NCI-H1092 (cell line): Measurements from ENCODE around the gene IFI27L2.
"Not testable (repeated sequence)": the region's sequence is repeated elsewhere in the genome, so short reads cannot be mapped to it uniquely, and the experiment has no call there.

Experiments
- DNase-seq: peaks from one replicate; lab custom pipeline; 2025; lab: John Stamatoyannopoulos, UW

IFI27L2 gene, protein sequence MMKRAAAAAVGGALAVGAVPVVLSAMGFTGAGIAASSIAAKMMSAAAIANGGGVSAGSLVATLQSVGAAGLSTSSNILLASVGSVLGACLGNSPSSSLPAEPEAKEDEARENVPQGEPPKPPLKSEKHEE

DNA sequence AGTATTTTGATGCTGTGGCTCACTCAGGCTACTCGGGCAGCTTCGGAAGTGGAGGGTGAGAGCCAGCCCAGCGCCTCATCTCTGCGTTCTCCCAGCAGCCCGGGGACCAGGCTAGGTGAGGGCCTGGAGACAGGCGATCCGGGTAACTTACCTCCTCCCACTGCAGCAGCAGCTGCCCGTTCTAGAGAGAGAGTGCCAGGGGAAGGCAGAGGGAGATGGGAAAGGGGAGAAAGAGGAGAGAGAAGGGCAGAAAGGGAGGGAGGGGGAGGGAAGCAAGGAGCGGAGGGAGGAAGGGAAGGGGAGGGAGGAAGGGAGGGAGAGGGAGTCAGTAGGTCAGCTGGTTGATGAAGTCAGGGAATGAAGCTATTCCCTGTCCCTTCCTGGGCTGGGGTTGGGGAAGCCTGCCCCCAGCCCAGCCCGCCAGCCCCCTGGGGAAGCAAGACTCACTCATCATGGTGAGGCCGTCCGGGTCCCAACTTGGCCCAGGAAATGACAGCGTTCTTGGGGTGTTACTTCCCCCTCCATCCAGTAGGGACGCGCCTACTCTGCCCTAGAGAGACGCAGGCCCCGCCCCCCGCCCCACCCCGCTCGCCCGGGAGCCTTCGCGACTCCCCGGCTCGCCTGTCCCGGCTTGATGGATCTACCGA, at the start of gene IFI27L2:
Gene IFI27L2 (minus strand): TSS at position 494 of the 647 bp plus-strand sequence. CDS start 40 bp downstream, at position 454.
- peak; percentile 47 for DNase-seq

DNA sequence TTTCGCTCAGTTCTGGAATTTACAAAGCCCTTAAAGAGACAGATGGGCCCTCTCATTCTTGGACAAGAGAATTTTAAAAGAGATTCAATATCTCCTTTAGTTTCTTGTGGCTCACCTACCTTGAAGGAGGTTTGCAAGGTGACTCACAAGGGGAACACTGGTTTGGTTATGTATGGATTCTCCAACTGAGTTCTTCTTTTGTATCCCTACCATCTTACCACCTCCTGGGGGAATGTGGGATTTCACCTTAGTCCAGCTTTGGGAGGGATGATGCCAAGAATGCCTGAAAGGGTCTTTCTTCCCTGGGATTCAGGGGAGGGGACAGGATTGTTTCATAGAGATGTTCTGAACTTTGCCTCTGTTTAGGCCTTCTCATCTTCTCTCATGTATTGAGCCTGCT, 48.4 kb upstream of the IFI27L2 start:
- DNase-seq = no peak

- no peak for DNase-seq
Observed at GRCh38 chr14:94176808-94177207, 47.4 kb upstream of the IFI27L2 start.

DNA sequence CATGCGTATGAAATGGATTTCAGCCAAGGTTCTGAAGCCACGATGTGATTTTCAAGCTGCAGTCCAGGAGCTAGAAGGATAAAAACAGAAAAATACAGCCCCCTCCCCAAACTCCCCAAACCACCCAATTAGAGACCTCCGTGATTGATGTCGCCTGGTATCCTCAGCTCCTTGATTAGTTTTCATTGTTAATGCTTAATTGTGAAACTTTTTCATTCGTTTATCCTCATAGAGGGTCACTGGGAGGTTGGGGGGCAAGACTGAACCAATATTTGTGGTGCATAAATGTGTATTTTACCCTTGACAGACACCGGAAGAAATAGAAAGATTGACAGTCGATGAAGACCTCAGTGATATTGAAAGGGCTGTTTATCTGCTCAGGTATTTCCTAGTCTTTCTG, 46.3 kb upstream of the IFI27L2 start:
- no peak for DNase-seq

DNA sequence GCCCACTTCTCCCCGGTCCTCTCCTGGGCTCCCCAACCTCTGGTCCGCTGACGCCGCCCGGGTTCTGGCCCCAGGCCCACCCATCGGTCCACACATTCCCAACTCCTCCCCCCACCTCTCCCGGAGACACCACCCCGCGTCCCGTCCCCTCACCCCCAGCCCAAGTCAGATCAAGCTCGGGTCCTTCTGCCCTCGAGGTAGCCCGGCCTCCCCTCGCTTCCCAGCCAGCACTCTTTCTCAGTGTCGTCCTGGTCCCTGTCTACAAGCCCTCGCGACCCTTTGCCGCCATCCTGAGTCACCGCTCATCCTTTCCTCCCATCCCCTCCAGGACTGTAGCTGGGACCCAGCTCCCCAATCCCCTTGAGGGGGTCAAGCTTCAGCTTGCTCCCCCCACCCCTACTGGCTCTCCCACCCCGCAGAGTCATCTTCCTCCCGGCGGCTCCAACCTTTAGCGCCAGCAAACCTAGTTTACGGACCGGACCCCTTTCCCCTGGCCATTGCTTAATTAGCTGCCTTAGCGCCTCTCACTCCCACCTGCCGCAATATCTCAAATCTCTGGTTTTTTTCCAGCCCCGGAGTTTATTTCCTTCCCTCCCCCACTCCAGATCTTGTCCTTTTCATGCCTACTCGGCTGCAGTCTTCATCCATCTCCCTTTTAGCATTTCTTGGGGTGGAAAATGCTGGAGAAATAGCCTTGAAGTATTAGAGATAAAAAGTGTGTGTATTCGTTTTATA, 45.8 kb upstream of the IFI27L2 start:
- DNase-seq = no peak

- no peak for DNase-seq
Observed at GRCh38 chr14:94174604-94175010, 45.2 kb upstream of the IFI27L2 start.

DNA sequence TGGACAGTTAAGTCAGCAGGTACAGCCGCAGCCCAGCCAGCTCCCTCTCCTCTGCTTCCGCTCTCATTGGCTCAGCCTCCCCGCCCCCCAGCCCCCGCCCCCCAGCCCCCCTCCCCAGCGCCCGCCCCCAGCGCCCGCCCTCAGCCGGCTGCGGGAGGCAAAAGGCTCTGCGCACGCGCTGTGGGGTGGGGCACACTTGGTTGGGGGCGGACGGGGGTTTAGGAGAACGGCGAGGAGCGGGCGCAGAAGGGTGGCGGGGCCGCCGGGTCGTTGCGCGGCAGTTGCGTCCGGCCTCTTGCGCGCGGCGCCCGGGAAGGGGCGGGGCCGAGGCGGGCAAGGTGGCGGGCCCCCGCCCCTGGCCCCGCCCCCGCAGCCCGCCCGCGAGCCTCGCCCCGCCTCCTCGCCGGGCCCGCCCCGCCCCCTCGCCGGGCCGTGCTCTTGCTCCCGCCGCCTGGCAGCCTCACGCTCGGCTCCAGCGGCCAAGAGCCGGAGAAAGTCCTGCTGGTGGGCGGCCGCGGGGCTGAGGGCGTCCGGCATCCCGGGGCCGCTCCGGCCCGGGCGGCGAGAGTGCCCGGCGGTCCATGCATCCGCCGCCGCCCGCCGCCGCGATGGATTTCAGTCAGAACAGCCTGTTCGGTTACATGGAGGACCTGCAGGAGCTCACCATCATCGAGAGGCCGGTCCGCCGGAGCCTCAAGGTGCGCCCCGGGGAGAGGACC, 44.6 kb upstream of the IFI27L2 start, which contains the start of gene PPP4R4:
Gene PPP4R4 (plus strand): TSS at position 438 of the 719 bp plus-strand sequence. CDS start 144 bp downstream, at position 582.
- peak; percentile 80 for DNase-seq

GRCh38 chr14:94173471-94173884, 44.1 kb upstream of the IFI27L2 start:
- DNase-seq = no peak

- no peak for DNase-seq
Observed at GRCh38 chr14:94172545-94172944, 43.1 kb upstream of the IFI27L2 start.

- DNase-seq = no peak
Observed at GRCh38 chr14:94171208-94171607, 41.8 kb upstream of the IFI27L2 start.

- DNase-seq = no peak
Observed at GRCh38 chr14:94170136-94170535, 40.7 kb upstream of the IFI27L2 start.

DNA sequence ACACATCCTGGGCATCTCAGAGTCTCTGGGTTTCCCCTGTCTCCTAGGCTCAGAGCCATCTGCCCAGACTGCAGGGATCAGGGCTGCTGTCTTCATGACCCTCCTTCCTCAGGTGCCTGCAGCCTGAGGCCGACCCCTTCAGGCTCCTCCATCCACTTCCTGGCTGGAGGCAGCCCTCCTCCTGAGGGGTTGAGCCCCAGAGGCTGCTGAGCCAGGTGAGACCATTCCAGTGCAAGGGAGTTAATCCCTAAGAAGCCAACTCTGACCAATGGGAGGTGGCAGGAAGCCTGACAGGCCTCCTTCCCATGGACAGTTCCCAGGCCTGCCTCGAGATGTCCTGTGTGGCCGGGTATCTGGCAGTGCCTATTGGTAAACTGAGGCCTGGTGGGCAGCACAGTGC, 36.3 kb upstream of the IFI27L2 start:
- no peak for DNase-seq

GRCh38 chr14:94164685-94165431, 35.5 kb upstream of the IFI27L2 start:
- DNase-seq = no peak

DNA sequence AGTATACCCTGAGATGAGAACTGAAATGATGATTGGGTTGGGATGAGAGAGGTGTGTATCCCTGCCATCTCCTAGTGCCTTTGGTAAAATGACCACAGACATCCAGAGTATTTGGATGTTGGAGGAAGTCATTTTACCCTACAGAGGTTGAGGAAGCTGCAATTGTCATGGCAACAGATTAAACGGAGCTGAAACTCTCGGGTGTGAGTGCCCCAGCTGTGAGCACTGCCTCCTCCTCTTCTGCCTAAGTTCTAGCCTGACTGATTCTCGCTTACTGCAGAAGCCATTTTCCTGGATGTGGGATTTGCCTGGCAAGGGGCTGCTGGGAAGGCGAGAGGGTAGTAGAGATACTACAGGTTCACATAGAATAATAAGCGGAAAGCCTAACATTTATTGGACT, 34.4 kb upstream of the IFI27L2 start:
- no peak for DNase-seq

DNA sequence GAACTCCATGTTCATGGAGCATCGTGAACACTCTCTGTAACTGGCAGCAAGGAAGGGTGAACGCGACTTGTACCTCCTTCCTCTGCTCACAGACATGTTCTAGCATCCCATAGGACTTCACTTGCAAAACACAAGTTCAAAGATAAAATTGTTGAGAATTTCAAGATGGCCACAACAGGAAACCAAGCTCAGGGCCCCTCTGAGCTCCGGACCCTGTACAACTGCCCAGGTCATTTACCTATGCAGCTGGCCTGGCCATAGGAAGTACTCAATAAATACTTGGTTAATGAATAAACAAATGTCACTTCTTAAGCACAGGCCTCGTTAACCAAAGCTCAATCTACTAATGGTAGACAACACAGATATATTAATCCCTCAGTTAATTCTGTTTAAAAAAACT, 33.1 kb upstream of the IFI27L2 start:
- DNase-seq = no peak

DNA sequence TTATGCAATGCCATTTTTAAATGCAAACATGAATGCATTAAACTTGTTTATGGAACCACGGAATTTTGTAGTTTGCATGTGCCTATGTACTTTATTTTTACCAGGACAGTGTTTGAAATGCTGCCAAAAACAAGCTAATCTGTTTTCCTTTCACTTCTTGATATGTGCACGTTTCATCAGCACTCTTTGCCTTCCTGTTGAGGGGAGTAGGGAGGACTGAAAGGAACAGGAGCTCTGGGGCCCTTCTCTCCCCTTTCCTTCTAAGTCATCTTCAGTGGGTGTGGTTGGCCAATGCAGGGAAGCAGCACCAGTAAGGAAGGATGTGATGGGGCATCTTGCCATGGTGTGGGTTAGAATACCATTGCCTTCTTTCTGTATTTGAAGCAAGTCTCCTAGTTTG, 32.6 kb upstream of the IFI27L2 start:
- DNase-seq = no peak

DNA sequence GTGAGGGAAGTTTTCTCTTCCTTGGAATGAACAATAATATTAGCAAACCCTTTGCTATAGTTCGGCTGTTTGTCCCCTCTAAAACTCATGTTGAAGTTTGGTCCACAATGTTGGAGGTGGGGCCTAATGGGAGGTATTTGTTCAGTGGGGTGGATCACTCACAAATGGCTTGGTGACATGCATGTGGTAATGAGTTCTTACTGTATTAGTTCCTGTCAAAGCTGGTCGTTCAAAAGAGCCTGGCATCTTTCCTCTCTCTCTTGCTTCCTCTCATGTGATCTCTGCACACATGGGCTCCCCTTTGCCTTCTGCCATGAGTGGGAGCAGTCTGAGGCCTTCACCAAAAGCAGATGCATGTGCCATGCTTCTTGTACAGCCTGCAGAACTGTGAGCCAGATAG, 31.7 kb upstream of the IFI27L2 start:
- DNase-seq = no peak

- no peak for DNase-seq
Observed at GRCh38 chr14:94158239-94158883, 29.0 kb upstream of the IFI27L2 start.

GRCh38 chr14:94157197-94157596, 27.8 kb upstream of the IFI27L2 start:
- peak; percentile 14 for DNase-seq

GRCh38 chr14:94156143-94156542, 26.7 kb upstream of the IFI27L2 start:
- DNase-seq = not testable (repeated sequence)

GRCh38 chr14:94153750-94154342, 24.4 kb upstream of the IFI27L2 start:
- DNase-seq = no peak
